Fibroblast of gingiva (primary cell): Measurements from ENCODE around the gene GJC1.
"Not testable (repeated sequence)": the region's sequence is repeated elsewhere in the genome, so short reads cannot be mapped to it uniquely, and the experiment has no call there.

Experiments
- DNase-seq: peaks from one replicate; pipeline ENCODE4 v3.0.0-alpha.2; 2011; ENCODE audit warnings: low read depth

GJC1 gene

GRCh38 chr17:44760474-44761308, 69.4 kb downstream of the GJC1 start:
- no peak for DNase-seq

GRCh38 chr17:44759916-44760243, 70.2 kb downstream of the GJC1 start:
- DNase-seq = no peak

GRCh38 chr17:44759086-44759915, 70.8 kb downstream of the GJC1 start:
- DNase-seq = no peak

- no peak for DNase-seq
Measured at GRCh38 chr17:44758414-44759085, 71.5 kb downstream of the GJC1 start, which contains the start of gene ADAM11. Gene ADAM11 (plus strand): TSS chr17:44758988. CDS start chr17:44759200, 212 bp downstream.

GRCh38 chr17:44757918-44758413, 72.1 kb downstream of the GJC1 start:
- DNase-seq = no peak

- DNase-seq = no peak
Measured at GRCh38 chr17:44757045-44757917, 72.8 kb downstream of the GJC1 start.

GRCh38 chr17:44755180-44755579, 74.9 kb downstream of the GJC1 start:
- DNase-seq = not testable (repeated sequence)

- DNase-seq = no peak
Measured at GRCh38 chr17:44754276-44754675, 75.8 kb downstream of the GJC1 start.

- no peak for DNase-seq
Measured at GRCh38 chr17:44752953-44753861, 76.9 kb downstream of the GJC1 start.

- no peak for DNase-seq
Measured at GRCh38 chr17:44751806-44752205, 78.3 kb downstream of the GJC1 start.

GRCh38 chr17:44751331-44751730, 78.8 kb downstream of the GJC1 start:
- no peak for DNase-seq

GRCh38 chr17:44749980-44750318, 80.1 kb downstream of the GJC1 start:
- DNase-seq = no peak

GRCh38 chr17:44749076-44749979, 80.8 kb downstream of the GJC1 start:
- DNase-seq = no peak
